A549 (cell line): Measurements from ENCODE around the gene NPW.

ENCODE experiments used
- CTCF ChIP-seq: fragments of >200 bp; sonication (Bioruptor Twin); formaldehyde crosslinking; IDR thresholded peaks from 3 replicates; pipeline ENCODE4 v1.5.1; 2016
- E2F6 ChIP-seq: IDR thresholded peaks from 2 replicates; pipeline ENCODE4 v1.6.1; 2012; ENCODE audit warnings: low read depth, borderline replicate concordance
- EP300 ChIP-seq, 2 experiments: fragments of >200 bp; sonication (Bioruptor Twin); formaldehyde crosslinking; IDR thresholded peaks; 2 replicates in 1 of 2; 3 replicates in 1 of 2; pipeline ENCODE4 v1.6.1; 2016 to 2017
- JUN ChIP-seq, 2 experiments: fragments of >200 bp; sonication (Bioruptor Twin); formaldehyde crosslinking; IDR thresholded peaks; 2 replicates in 1 of 2; 3 replicates in 1 of 2; pipeline ENCODE4 v1.6.1; 2016 to 2017
- MYC ChIP-seq: IDR thresholded peaks from 2 replicates; pipeline ENCODE4 v1.6.1; 2012; ENCODE audit warnings: mild to moderate bottlenecking, inconsistent platforms, low read length, improper control_type of control experiment, borderline replicate concordance
- POLR2A ChIP-seq: IDR thresholded peaks from 2 replicates; pipeline ENCODE4 v1.6.1; 2012; ENCODE audit warnings: mild to moderate bottlenecking, low read length
- SREBF2 ChIP-seq: fragments of 450-650 bp; IDR thresholded peaks from 2 replicates; pipeline ENCODE4 v1.6.1; 2014; ENCODE audit warnings: mild to moderate bottlenecking, moderate library complexity

GRCh38 chr16:2013527-2013926 lies 6.1 kb upstream of the NPW start:
- TF ChIP-seq CTCF (no peak), POLR2A (no peak), MYC (no peak), EP300 (IDR thresholded peaks at IDR 0.05) (no peak), SREBF2 (no peak), JUN (IDR thresholded peaks at IDR 0.05) (no peak), E2F6 (no peak)
